HepG2 (cell line): Measurements from ENCODE around the gene SCN8A. TPM values are rescaled to one million over a fixed set of nuclear protein-coding genes. Genes with fewer than 3 reads are reported as not detected.

ENCODE experiments used
- ATAC-seq: fragments of 200-7000 bp; cut with Tn5 transposase; 3 replicates; pipeline ENCODE4 v1.9.1; 2020; ENCODE audit warnings: mild to moderate bottlenecking, moderate library complexity
- BruUV-seq: library from RNA; stranded (reverse); fragments of 400-500 nt; replicated peaks from 2 replicates; lab custom pipeline; 2021; lab: Mats Ljungman, UMichigan
- CTCF ChIA-PET: fragments of 300-600 bp; formaldehyde crosslinking; extraction: SDS; loops from one replicate; lab custom pipeline; 2021; ENCODE audit warnings: low total read pairs, inconsistent platforms, low intra/inter-chr PET ratio; lab: Yijun Ruan, JAX
- POLR2A ChIA-PET: fragments of 350-600 bp; sonication (Branson Sonifier 250); formaldehyde crosslinking; loops from one replicate; lab custom pipeline; 2020; ENCODE audit warnings: antibody characterized with exemption, inconsistent platforms; lab: Yijun Ruan, JAX
- DNase-seq: peaks from one replicate; pipeline ENCODE4 v3.0.0-alpha.2; 2015; ENCODE audit warnings: low spot score
- FAIRE-seq: peaks from 3 replicates; lab custom pipeline; 2011; peaks lifted over from hg19 to GRCh38; lab: Jason Lieb, UNC
- H2AFZ ChIP-seq: one replicate; pipeline ENCODE4 v1.6.1; 2011; ENCODE audit warnings: low read length, inconsistent platforms
- H3K27ac ChIP-seq: fragments of 300-600 bp; 3 replicates; pipeline ENCODE4 v1.8.0; 2011; ENCODE audit warnings: mixed run types, mild to moderate bottlenecking, mixed read lengths, low read length, inconsistent platforms; ENCODE audit not compliant: insufficient read depth; ENCODE audit errors: extremely low read length
- H3K27me3 ChIP-seq, 2 experiments: fragments of 200-600 bp in 1 of 2; 2 replicates in 1 of 2; 3 replicates in 1 of 2; pipeline versions ENCODE4 v1.6.0 to v1.8.0; 2011; ENCODE audit warnings: low read length in 2 of 2, mild to moderate bottlenecking in 2 of 2, moderate library complexity in 2 of 2, inconsistent platforms in 1 of 2; ENCODE audit not compliant: insufficient read depth in 2 of 2, control insufficient read depth in 1 of 2
- H3K36me3 ChIP-seq, 2 experiments: fragments of 200-600 bp in 1 of 2; replicated peaks in 1 of 2; 2 replicates in 1 of 2; 3 replicates in 1 of 2; pipeline versions ENCODE4 v1.5.1 to v1.8.0; 2011; ENCODE audit warnings: low read length in 2 of 2, inconsistent platforms in 1 of 2; ENCODE audit not compliant: insufficient read depth in 2 of 2, control insufficient read depth in 1 of 2
- H3K4me1 ChIP-seq: 2 replicates; pipeline ENCODE4 v1.5.1; 2012; ENCODE audit warnings: low read length, inconsistent platforms; ENCODE audit not compliant: insufficient read depth
- H3K4me2 ChIP-seq: 2 replicates; pipeline ENCODE4 v1.6.0; 2011; ENCODE audit warnings: low read depth, low read length, inconsistent platforms
- H3K4me3 ChIP-seq, 3 experiments: fragments of 200-600 bp in 1 of 3; sonication (generic), shearing (Covaris generic) in 1 of 3; replicated peaks in 1 of 3; 2 replicates each; pipeline ENCODE4 v1.5.1; 2011 to 2016; ENCODE audit warnings: low read length in 3 of 3, inconsistent platforms in 2 of 3, low read depth in 2 of 3, mild to moderate bottlenecking in 2 of 3, control low read depth in 1 of 3, mixed read lengths in 1 of 3; ENCODE audit not compliant: insufficient read depth in 1 of 3
- H3K79me2 ChIP-seq: one replicate; pipeline ENCODE4 v1.6.1; 2011; ENCODE audit warnings: low read length, inconsistent platforms; ENCODE audit not compliant: insufficient read depth
- H3K9ac ChIP-seq: 2 replicates; pipeline ENCODE4 v1.6.0; 2011; ENCODE audit warnings: mild to moderate bottlenecking, low read depth, low read length, inconsistent platforms; ENCODE audit not compliant: insufficient read depth
- H3K9me3 ChIP-seq: 2 replicates; pipeline ENCODE4 v1.5.1; 2012; ENCODE audit warnings: mild to moderate bottlenecking, low read length
- H4K20me1 ChIP-seq: 2 replicates; pipeline ENCODE4 v1.6.0; 2011; ENCODE audit warnings: inconsistent platforms, mild to moderate bottlenecking, low read length, moderate library complexity; ENCODE audit not compliant: insufficient read depth
- ATF3 ChIP-seq: sonication (generic); formaldehyde crosslinking; IDR thresholded peaks from 2 replicates; pipeline ENCODE4 v1.4.0; 2020; ENCODE audit warnings: missing genetic modification reagents
- ATM ChIP-seq: fragments of 450-650 bp; IDR thresholded peaks from 2 replicates; pipeline ENCODE4 v1.7.1; 2017; ENCODE audit warnings: mild to moderate bottlenecking, borderline replicate concordance
- KMT2B ChIP-seq: IDR thresholded peaks from 2 replicates; pipeline ENCODE4 v1.6.1; 2016; ENCODE audit warnings: missing genetic modification reagents, missing compliant biosample characterization
- MBNL3 ChIP-seq: fragments of 250-450 bp; sonication (Bioruptor Pico); conservative IDR thresholded peaks from 2 replicates; pipeline ENCODE4 v1.8.0; 2022; ENCODE audit warnings: mild to moderate bottlenecking, inconsistent platforms
- MED8 ChIP-seq: sonication (generic); formaldehyde crosslinking; IDR thresholded peaks from 2 replicates; pipeline ENCODE4 v1.8.1; 2023; ENCODE audit warnings: mild to moderate bottlenecking, missing genetic modification reagents; ENCODE audit not compliant: insufficient replicate concordance
- MTA3 ChIP-seq: sonication (generic); formaldehyde crosslinking; IDR thresholded peaks from 2 replicates; pipeline ENCODE4 v1.4.0; 2020; ENCODE audit warnings: missing genetic modification reagents
- NFIB ChIP-seq: sonication (generic); formaldehyde crosslinking; IDR thresholded peaks from 2 replicates; pipeline ENCODE4 v1.9.0; 2021; ENCODE audit warnings: missing genetic modification reagents, mild to moderate bottlenecking, borderline replicate concordance
- NFKB2 ChIP-seq: sonication (generic); formaldehyde crosslinking; IDR thresholded peaks from 2 replicates; pipeline ENCODE4 v1.4.0; 2020; ENCODE audit warnings: missing genetic modification reagents, borderline replicate concordance
- POGZ ChIP-seq: sonication (generic); formaldehyde crosslinking; IDR thresholded peaks from 2 replicates; pipeline ENCODE4 v1.4.0; 2020; ENCODE audit warnings: mild to moderate bottlenecking, missing genetic modification reagents
- POLR2AphosphoS5 ChIP-seq: IDR thresholded peaks from 2 replicates; pipeline ENCODE4 v1.6.1; 2012; ENCODE audit warnings: low read depth, low read length
- PPARG ChIP-seq: conservative IDR thresholded peaks from 2 replicates; pipeline ENCODE4 v1.6.1; 2016; ENCODE audit warnings: missing biosample characterization, missing genetic modification reagents
- REXO4 ChIP-seq: sonication (generic); formaldehyde crosslinking; IDR thresholded peaks from 2 replicates; pipeline ENCODE4 v1.8.0; 2022; ENCODE audit warnings: missing genetic modification reagents, mild to moderate bottlenecking, borderline replicate concordance
- TEAD3 ChIP-seq: optimal IDR thresholded peaks from 2 replicates; pipeline ENCODE3; 2016; ENCODE audit warnings: borderline replicate concordance
- TOE1 ChIP-seq: sonication (generic); formaldehyde crosslinking; IDR thresholded peaks from 2 replicates; pipeline ENCODE4 v1.4.0; 2020; ENCODE audit warnings: mild to moderate bottlenecking, missing genetic modification reagents
- U2AF1 ChIP-seq: fragments of 200-400 bp; formaldehyde crosslinking; optimal IDR thresholded peaks from 2 replicates; pipeline ENCODE3; 2017; ENCODE audit warnings: mild to moderate bottlenecking, low read depth, low read length
- ZBTB21 ChIP-seq: sonication (generic); formaldehyde crosslinking; IDR thresholded peaks from 2 replicates; pipeline ENCODE4 v1.4.0; 2020; ENCODE audit warnings: missing genetic modification reagents
- ZNF180 ChIP-seq: sonication (generic); formaldehyde crosslinking; IDR thresholded peaks from 2 replicates; pipeline ENCODE4 v1.4.0; 2020; ENCODE audit warnings: low read depth, missing genetic modification reagents, borderline replicate concordance
- ZNF761 ChIP-seq: sonication (generic); formaldehyde crosslinking; conservative IDR thresholded peaks from 2 replicates; pipeline ENCODE4 v1.4.0; 2020; ENCODE audit warnings: mild to moderate bottlenecking, missing genetic modification reagents
- ZSCAN21 ChIP-seq: sonication (generic); formaldehyde crosslinking; IDR thresholded peaks from 2 replicates; pipeline ENCODE4 v1.8.0; 2022; ENCODE audit warnings: mild to moderate bottlenecking, missing genetic modification reagents, moderate library complexity, borderline replicate concordance
- WGBS: methylation state at CpG from one replicate; pipeline ENCODE4 v1.1.6; 2017; ENCODE audit warnings: low lambda C conversion rate; 5-methylcytosine and 5-hydroxymethylcytosine counted together
- in situ Hi-C: cut with HindIII; loops from 2 replicates; pipeline ENCODE4 v1.10.0; 2017; ENCODE audit warnings: low pct_unique_long_range_greater_than_20kb; ENCODE audit not compliant: extremely low pct_ligation_motif_present
- intact Hi-C: fragments of 100-400 bp; cut with micrococcal nuclease; formaldehyde crosslinking; loops from one replicate; pipeline ENCODE4 v1.10.0; 2022; ENCODE audit not compliant: unreplicated experiment
- polyA plus RNA-seq, 8 experiments: library from polyadenylated mRNA; depleted of rRNA in 3 of 8; stranded (reverse) in 7 of 8; unstranded in 1 of 8; fragments of >200 nt; fragmentation: Illumina TruSeq in 4 of 8; extraction: Trizol in 4 of 8; gene quantifications; 2 replicates each; pipeline versions ENCODE4 v1.2.1 to v1.2.3, GENCODE V29; 2011 to 2016; ENCODE audit warnings: low read depth in 4 of 8, missing spikeins in 1 of 8, mixed read lengths in 1 of 8; ENCODE audit not compliant: insufficient read depth in 1 of 8
- total RNA-seq, 5 experiments: library from RNA; depleted of rRNA; stranded (reverse); fragments of >200 nt; fragmentation: Illumina TruSeq; extraction: Trizol; gene quantifications; 2 replicates each; pipeline ENCODE4 v1.2.3, GENCODE V29; 2016; ENCODE audit warnings: low read depth in 1 of 5

Gene SCN8A
- total and polyA plus RNA-seq, 2 of the 13 experiments (the other 11 are each of a cell fraction or from before 2014, with no cell fraction given): 0.57 to 1.4 TPM

GRCh38 chr12:51598156-51598555, 7.1 kb downstream of the SCN8A start:
- no peaks in the 10 kb centered on the region for H3K36me3 ChIP-seq
- BruUV-seq: no TSS peak
- ChIA-PET POLR2A (no interaction called here), CTCF (no interaction called here)
- TF ChIP-seq ZSCAN21 (CRISPR knock-in tag) (no peak), NFKB2 (CRISPR knock-in tag) (no peak), TEAD3 (CRISPR knock-in tag) (no peak), REXO4 (no peak), ZBTB21 (CRISPR knock-in tag) (no peak), KMT2B (CRISPR knock-in tag) (no peak)
- no peak for ATAC-seq
- WGBS: 29% methylated on average over 4 of the region's 4 CpGs
- no peak overlapping the region for H3K4me3 ChIP-seq
- DNase-seq: no peak
- in situ Hi-C loops: no loop called here
- H3K9ac ChIP-seq: no peak overlapping the region
- no peaks in the 10 kb centered on the region for H3K27me3 ChIP-seq
- intact Hi-C loops: no loop called here
- H2AFZ ChIP-seq: no peak overlapping the region
- H3K9me3 ChIP-seq: no peaks in the 10 kb centered on the region
- no peak overlapping the region for H3K27ac ChIP-seq
- H3K79me2 ChIP-seq: no peaks in the 10 kb centered on the region
- H4K20me1 ChIP-seq: no peaks in the 10 kb centered on the region
- H3K4me1 ChIP-seq: no peaks in the 10 kb centered on the region
- H3K4me2 ChIP-seq: no peak overlapping the region
- no peak for FAIRE-seq

GRCh38 chr12:51600721-51601120, 9.7 kb downstream of the SCN8A start:
- H3K9ac ChIP-seq: no peak overlapping the region
- no peaks in the 10 kb centered on the region for H3K9me3 ChIP-seq
- in situ Hi-C loops: no loop called here
- no peaks in the 10 kb centered on the region for H3K4me1 ChIP-seq
- DNase-seq: no peak
- POLR2A ChIA-PET: no interaction called here
- FAIRE-seq: no peak
- TF ChIP-seq NFIB: no peak
- TF ChIP-seq ZNF761 (CRISPR knock-in tag): no peak
- no peak for TF ChIP-seq U2AF1
- TF ChIP-seq PPARG (CRISPR knock-in tag): no peak
- TF ChIP-seq ATM: no peak
- TF ChIP-seq ZNF180 (CRISPR knock-in tag): no peak
- no peak for TF ChIP-seq TOE1 (CRISPR knock-in tag)
- TF ChIP-seq MED8: no peak
- TF ChIP-seq MTA3 (CRISPR knock-in tag): no peak
- no peak for TF ChIP-seq MBNL3 (CRISPR knock-in tag)
- no peak for TF ChIP-seq POLR2AphosphoS5
- TF ChIP-seq POGZ (CRISPR knock-in tag): no peak
- no peak for TF ChIP-seq ATF3 (CRISPR knock-in tag)
- H3K79me2 ChIP-seq: no peaks in the 10 kb centered on the region
- no peak overlapping the region for H3K4me3 ChIP-seq
- H3K36me3 ChIP-seq: no peaks in the 10 kb centered on the region
- intact Hi-C loops: no loop called here
- no peaks in the 10 kb centered on the region for H3K27me3 ChIP-seq
- CTCF ChIA-PET: no interaction called here
- ATAC-seq: no peak
- WGBS: 30% methylated on average over 1 of the region's 1 CpG
- BruUV-seq: no TSS peak
- H3K27ac ChIP-seq: no peak overlapping the region
- no peak overlapping the region for H3K4me2 ChIP-seq
- no peak overlapping the region for H2AFZ ChIP-seq
- H4K20me1 ChIP-seq: no peaks in the 10 kb centered on the region
